Purkinje cell (primary cell): Measurements from ENCODE around the gene ARHGAP36. TPM values are rescaled to one million over a fixed set of nuclear protein-coding genes. Genes with fewer than 3 reads are reported as not detected.

Experiments
- polyA plus RNA-seq: library from polyadenylated mRNA; unstranded; fragments of >200 nt; fragmentation: Nextera tagmentation; gene quantifications from 2 replicates; pipeline ENCODE4 v1.2.1, GENCODE V29; 2014

The ARHGAP36 gene
- polyA plus RNA-seq = 1.7 TPM in 1 of 2 replicates, not detected in the other

GRCh38 chrX:131058136-131058868 is at the start of gene ARHGAP36:
ARHGAP36 (plus strand) TSS chrX:131058346; CDS start chrX:131081666, 23,320 bp downstream.

Other genes with a start within 250 kb of the ARHGAP36 start
- 6.5 and 6.8 TPM in 2 replicates for gene ENOX2, start 155.1 kb upstream of the ARHGAP36 start, polyA plus RNA-seq
- not detected in 2 replicates for gene IGSF1, start 231.0 kb downstream of the ARHGAP36 start, polyA plus RNA-seq